ENCODE results near the gene ASPG.

GRCh38 chr14:104134061-104134965 lies 48.8 kb downstream of the ASPG start:
- TF ChIP-seq CTCF (conservative IDR thresholded peaks at IDR 0.05): no peak
- no peak for TF ChIP-seq EZH2 (IDR thresholded peaks at IDR 0.05; ENCODE audit: low read depth)

All from PC-9 (cell line).